ENCODE results near the gene AK4. TPM values are rescaled to one million over a fixed set of nuclear protein-coding genes. Genes with fewer than 3 reads are reported as not detected.

AK4 gene
- total and polyA plus RNA-seq, 9 donors: 1.7 to 25.6 (median 13.2) TPM

DNA sequence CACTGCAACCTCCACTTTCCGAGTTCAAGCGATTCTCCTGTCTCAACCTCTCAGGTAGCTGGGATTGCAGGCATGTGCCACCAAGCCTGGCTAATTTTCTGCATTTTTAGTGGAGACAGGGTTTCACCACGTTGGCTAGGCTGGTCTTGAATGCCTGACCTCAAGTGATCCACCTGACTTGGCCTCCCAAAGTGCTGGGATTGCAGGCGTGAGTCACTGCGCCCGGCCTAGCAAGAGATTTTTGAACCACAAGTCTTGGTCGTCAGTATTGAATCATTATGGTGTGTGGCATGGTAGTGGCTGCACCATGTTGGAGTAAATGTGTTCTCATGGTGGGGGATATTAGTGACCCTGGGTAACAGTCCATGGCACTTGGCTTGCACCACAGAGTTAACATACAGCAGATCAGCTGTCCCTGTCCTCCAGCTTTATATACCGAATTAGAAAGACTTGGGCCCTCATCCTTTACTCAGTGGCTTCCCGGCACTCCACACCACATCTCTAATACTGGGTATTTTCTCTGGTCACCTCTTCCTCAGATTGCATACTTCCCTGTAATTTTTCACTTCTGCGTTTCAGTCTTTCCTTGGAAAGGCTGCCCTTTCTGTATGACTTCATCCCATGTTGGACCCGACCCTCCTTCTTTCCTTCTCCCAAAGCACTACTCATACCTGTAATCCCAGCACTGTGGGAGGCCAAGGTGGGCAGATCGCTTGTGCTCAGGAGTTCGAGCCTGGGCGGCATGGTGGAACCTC, 25.1 kb downstream of the AK4 start:
- peaks cover 6% of the 10 kb centered on the region for H3K4me1 ChIP-seq (ENCODE audit: insufficient read depth)
- H3K36me3 ChIP-seq: no peaks in the 10 kb centered on the region
- H3K27me3 ChIP-seq: no peaks in the 10 kb centered on the region
- no peaks in the 10 kb centered on the region for H3K9me3 ChIP-seq
- intact Hi-C loops (cut with DNase I): no loop called here
- TF ChIP-seq POLR2A (IDR thresholded peaks at IDR 0.05) (no peak), EP300 (IDR thresholded peaks at IDR 0.05) (no peak), CTCF (IDR thresholded peaks at IDR 0.05) (no peak)
- DNase-seq: no peak
- no peak overlapping the region for H3K4me3 ChIP-seq
- no peak overlapping the region for H3K27ac ChIP-seq
- WGBS, 3 donors: 92 to 95% (median 93%) methylated on average over 14 of the region's 14 CpGs

DNA sequence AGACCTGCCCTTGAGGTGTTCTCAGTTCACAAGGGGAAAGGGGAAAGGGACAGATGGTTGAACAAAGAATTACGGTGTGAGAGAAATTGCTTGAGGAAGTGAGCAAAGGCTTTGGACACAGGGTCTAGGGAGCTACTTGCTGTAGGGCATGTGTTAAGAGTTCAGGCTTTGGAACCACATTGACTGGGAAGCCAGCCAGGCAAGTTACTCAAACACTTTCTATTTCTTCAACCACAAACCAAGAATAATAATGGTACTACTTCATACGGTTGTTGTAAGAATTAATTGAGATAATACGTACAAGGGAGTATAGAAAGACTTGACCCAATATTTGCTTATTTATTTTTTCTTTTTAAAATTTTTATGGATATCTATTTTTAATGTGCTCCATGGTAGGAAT, 26.6 kb downstream of the AK4 start:
- no peaks in the 10 kb centered on the region for H3K9me3 ChIP-seq
- H3K4me3 ChIP-seq: no peak overlapping the region
- peak; percentile 31 to 49 (median 42) for DNase-seq
- no peaks in the 10 kb centered on the region for H3K27me3 ChIP-seq
- TF ChIP-seq POLR2A (IDR thresholded peaks at IDR 0.05) (no peak), CTCF (IDR thresholded peaks at IDR 0.05) (no peak), EP300 (IDR thresholded peaks at IDR 0.05) (no peak)
- H3K36me3 ChIP-seq: no peaks in the 10 kb centered on the region
- H3K27ac ChIP-seq: no peak overlapping the region
- H3K4me1 ChIP-seq (ENCODE audit: insufficient read depth): peaks cover 6% of the 10 kb centered on the region
- intact Hi-C loops (cut with DNase I): no loop called here
- WGBS, 3 donors: 17 to 25% (median 23%) methylated on average over 3 of the region's 3 CpGs

GRCh38 chr1:65175171-65176055, 27.4 kb downstream of the AK4 start:
- intact Hi-C loops (cut with DNase I): no loop called here
- H3K27ac ChIP-seq: no peak overlapping the region
- no peaks in the 10 kb centered on the region for H3K9me3 ChIP-seq
- no peak for TF ChIP-seq CTCF (IDR thresholded peaks at IDR 0.05)
- no peak for TF ChIP-seq POLR2A (IDR thresholded peaks at IDR 0.05)
- no peak for TF ChIP-seq EP300 (IDR thresholded peaks at IDR 0.05)
- H3K4me3 ChIP-seq: no peak overlapping the region
- H3K36me3 ChIP-seq: no peaks in the 10 kb centered on the region
- peaks cover 6% of the 10 kb centered on the region for H3K4me1 ChIP-seq (ENCODE audit: insufficient read depth)
- no peak for DNase-seq
- 16 to 24% (median 19%) methylated on average over 12 to 13 of the region's 13 CpGs for WGBS, 3 donors
- no peaks in the 10 kb centered on the region for H3K27me3 ChIP-seq

- no peaks in the 10 kb centered on the region for H3K36me3 ChIP-seq
- H3K4me3 ChIP-seq: no peak overlapping the region
- no peak overlapping the region for H3K27ac ChIP-seq
- no peaks in the 10 kb centered on the region for H3K9me3 ChIP-seq
- intact Hi-C loops (cut with DNase I): no loop called here
- peaks cover 6% of the 10 kb centered on the region for H3K4me1 ChIP-seq (ENCODE audit: insufficient read depth)
- H3K27me3 ChIP-seq: no peaks in the 10 kb centered on the region
- no peak for DNase-seq
- TF ChIP-seq POLR2A (IDR thresholded peaks at IDR 0.05): no peak
- TF ChIP-seq CTCF (IDR thresholded peaks at IDR 0.05): no peak
- no peak for TF ChIP-seq EP300 (IDR thresholded peaks at IDR 0.05)
- WGBS, 3 donors: 39 to 61% (median 52%) methylated on average over 2 of the region's 2 CpGs
Measured at GRCh38 chr1:65176056-65176450, 28.1 kb downstream of the AK4 start.

Measured in ovary (tissue), 9 donors.